Naive thymus-derived CD4-positive, alpha-beta T cell (primary cell): ENCODE measurements around the gene EREG. TPM values are rescaled to one million over a fixed set of nuclear protein-coding genes. Genes with fewer than 3 reads are reported as not detected.

Source experiments
- ATAC-seq: fragments of 150-1000 bp; cut with Tn5 transposase; 2 replicates; pipeline ENCODE4 v1.10.0; 2021; ENCODE audit warnings: mild to moderate bottlenecking, moderate library complexity
- CTCF ChIA-PET: fragments of 350-600 bp; sonication (Branson Sonifier 250); formaldehyde crosslinking; loops from one replicate; lab custom pipeline; 2021; ENCODE audit warnings: antibody characterized with exemption; lab: Charles Lee
- POLR2A ChIA-PET: fragments of 350-600 bp; sonication (Branson Sonifier 250); formaldehyde crosslinking; loops from one replicate; lab custom pipeline; 2021; ENCODE audit warnings: antibody characterized with exemption, inconsistent platforms; lab: Charles Lee
- DNase-seq, 9 donors: peaks; one replicate each; pipeline versions ENCODE4 v3.0.0 to v3.0.0-alpha.2; 2020 to 2022; ENCODE audit warnings: mixed read lengths in 1 of 9
- H3K27ac ChIP-seq: one replicate; pipeline ENCODE4 v1.7.0; 2013; ENCODE audit warnings: mild to moderate bottlenecking, low read depth, low read length, moderate library complexity
- H3K27me3 ChIP-seq, 2 donors: one replicate each; pipeline ENCODE4 v1.7.0; 2013; ENCODE audit warnings: low read length in 2 of 2, mild to moderate bottlenecking in 2 of 2, moderate library complexity in 2 of 2; ENCODE audit not compliant: control insufficient read depth in 2 of 2, insufficient read depth in 2 of 2
- H3K36me3 ChIP-seq, 3 experiments: 1 replicate in 2 of 3; 2 replicates in 1 of 3; pipeline ENCODE4 v1.7.0; 2013; ENCODE audit warnings: low read length in 3 of 3, mild to moderate bottlenecking in 3 of 3, moderate library complexity in 1 of 3; ENCODE audit not compliant: insufficient read depth in 3 of 3, control insufficient read depth in 2 of 3
- H3K4me1 ChIP-seq, 2 donors: one replicate each; pipeline ENCODE4 v1.7.0; 2013; ENCODE audit warnings: low read length in 2 of 2, mild to moderate bottlenecking in 2 of 2, moderate library complexity in 1 of 2; ENCODE audit not compliant: control insufficient read depth in 2 of 2, insufficient read depth in 2 of 2
- H3K4me3 ChIP-seq: 2 replicates; pipeline ENCODE4 v1.7.0; 2013; ENCODE audit warnings: mild to moderate bottlenecking, low read length
- H3K9me3 ChIP-seq, 3 experiments: 1 replicate in 2 of 3; 2 replicates in 1 of 3; pipeline ENCODE4 v1.7.0; 2013; ENCODE audit warnings: low read length in 3 of 3; ENCODE audit not compliant: control insufficient read depth in 2 of 3
- H3K27ac Mint-ChIP-seq, 9 donors: one replicate each; pipeline ENCODE4 v1.8.0; 2020 to 2022; ENCODE audit warnings: mixed read lengths in 9 of 9, mild to moderate bottlenecking in 8 of 9, moderate library complexity in 5 of 9, inconsistent platforms in 2 of 9
- H3K27me3 Mint-ChIP-seq, 5 donors: one replicate each; pipeline ENCODE4 v1.8.0; 2021 to 2022; ENCODE audit warnings: mixed read lengths in 5 of 5, mild to moderate bottlenecking in 1 of 5
- H3K36me3 Mint-ChIP-seq, 5 donors: one replicate each; pipeline ENCODE4 v1.8.0; 2020 to 2022; ENCODE audit warnings: mixed read lengths in 5 of 5, mild to moderate bottlenecking in 3 of 5, inconsistent platforms in 1 of 5
- H3K4me1 Mint-ChIP-seq, 7 donors: one replicate each; pipeline ENCODE4 v1.8.0; 2020 to 2022; ENCODE audit warnings: mixed read lengths in 7 of 7, mild to moderate bottlenecking in 3 of 7, inconsistent platforms in 1 of 7
- H3K4me3 Mint-ChIP-seq, 10 donors: one replicate each; pipeline ENCODE4 v1.8.0; 2020 to 2022; ENCODE audit warnings: mild to moderate bottlenecking in 10 of 10, mixed read lengths in 10 of 10, moderate library complexity in 6 of 10, inconsistent platforms in 2 of 10
- H3K9me3 Mint-ChIP-seq, 11 donors: one replicate each; pipeline ENCODE4 v1.8.0; 2020 to 2022; ENCODE audit warnings: mixed read lengths in 11 of 11, mild to moderate bottlenecking in 4 of 11, inconsistent platforms in 1 of 11, moderate library complexity in 1 of 11
- intact Hi-C, 2 donors: fragments of 100-400 bp; cut with micrococcal nuclease; formaldehyde crosslinking; loops; one replicate each; pipeline ENCODE4 v1.15.1; 2023
- polyA plus RNA-seq, 2 donors: library from polyadenylated mRNA; unstranded; fragments of 300-500 nt; fragmentation: Illumina TruSeq; gene quantifications; one replicate each; pipeline ENCODE4 v1.2.3, GENCODE V29; 2021
- total RNA-seq, 6 experiments: library from RNA in 5 of 6; stranded (reverse) in 5 of 6; gene quantifications; 1 replicate in 5 of 6; 2 replicates in 1 of 6; pipeline ENCODE4 v1.2.3 and lab custom pipeline; 2021 to 2026

The EREG gene
- total and polyA plus RNA-seq, 7 experiments from 2014 or later, result 10.3 to 37.7 TPM; not detected in 5

- ATAC-seq (peak; percentile 82), DNase-seq (peak in 6 of 9 donors; percentile 17 to 35 (median 24))
- Histone ChIP-seq H3K27ac (no peak overlapping the region), H3K4me3 (no peak overlapping the region), H3K9me3 (no peaks in the 10 kb centered on the region), H3K36me3 (no peaks in the 10 kb centered on the region), H3K4me1 (no peaks in the 10 kb centered on the region), H3K27me3 (no peaks in the 10 kb centered on the region)
- Mint-ChIP-seq H3K4me1 (peaks cover 0 to 6% (median 0%) of the 10 kb centered on the region in 7 donors), H3K4me3 (no peak overlapping the region), H3K27me3 (peaks cover 4 to 23% (median 19%) of the 10 kb centered on the region in 5 donors), H3K27ac (no peak overlapping the region), H3K36me3 (peaks cover 0 to 3% (median 0%) of the 10 kb centered on the region in 5 donors), H3K9me3 (no peaks in the 10 kb centered on the region)
- intact Hi-C loops, result loop anchor here (1.0 to 5.0 kb wide), 4 partner anchors 56 to 355 kb away; no protein-coding TSS in a partner anchor
- ChIA-PET CTCF (no interaction called here), POLR2A (interaction anchor here (0.6 kb wide), 1 partner anchor 70 kb away, joined by 3 read pairs; no protein-coding TSS in a partner anchor)
These were observed 44.3 kb upstream of the EREG start for GRCh38 chr4:74320559-74321118.

GRCh38 chr4:74322301-74322700 is 42.6 kb upstream of the EREG start:
- Histone ChIP-seq H3K4me1 (no peaks in the 10 kb centered on the region), H3K36me3 (no peaks in the 10 kb centered on the region), H3K4me3 (no peak overlapping the region), H3K9me3 (no peaks in the 10 kb centered on the region), H3K27ac (no peak overlapping the region), H3K27me3 (no peaks in the 10 kb centered on the region)
- H3K4me1 Mint-ChIP-seq, result peaks cover 0 to 6% (median 0%) of the 10 kb centered on the region in 7 donors
- ChIA-PET CTCF (no interaction called here), POLR2A (no interaction called here)
- intact Hi-C loops, result loop anchor here in 1 of 2 donors (5.0 kb wide), 1 partner anchor 210 kb away; no protein-coding TSS in a partner anchor
- H3K9me3 Mint-ChIP-seq, result no peaks in the 10 kb centered on the region
- no peaks in the 10 kb centered on the region for H3K36me3 Mint-ChIP-seq
- peaks cover 4 to 25% (median 21%) of the 10 kb centered on the region in 5 donors for H3K27me3 Mint-ChIP-seq
- H3K4me3 Mint-ChIP-seq, result no peak overlapping the region
- no peak for ATAC-seq
- no peak overlapping the region for H3K27ac Mint-ChIP-seq
- DNase-seq, result no peak

- ATAC-seq, result no peak
- H3K27ac Mint-ChIP-seq, result no peak overlapping the region
- no peak overlapping the region for H3K4me3 ChIP-seq
- POLR2A ChIA-PET, result no interaction called here
- peaks cover 4 to 34% (median 25%) of the 10 kb centered on the region in 5 donors for H3K27me3 Mint-ChIP-seq
- H3K9me3 ChIP-seq, result no peaks in the 10 kb centered on the region
- H3K36me3 Mint-ChIP-seq, result no peaks in the 10 kb centered on the region
- CTCF ChIA-PET, result no interaction called here
- H3K27me3 ChIP-seq, result no peaks in the 10 kb centered on the region
- intact Hi-C loops, result loop anchor here in 1 of 2 donors (5.0 kb wide), 1 partner anchor 209 kb away; no protein-coding TSS in a partner anchor
- peaks cover 0 to 6% (median 0%) of the 10 kb centered on the region in 7 donors for H3K4me1 Mint-ChIP-seq
- no peak overlapping the region for H3K27ac ChIP-seq
- no peaks in the 10 kb centered on the region for H3K36me3 ChIP-seq
- no peak overlapping the region for H3K4me3 Mint-ChIP-seq
- DNase-seq, result no peak
- no peaks in the 10 kb centered on the region for H3K4me1 ChIP-seq
- H3K9me3 Mint-ChIP-seq, result no peaks in the 10 kb centered on the region
These were observed 41.3 kb upstream of the EREG start for GRCh38 chr4:74323663-74324062.

GRCh38 chr4:74324262-74324661 is 40.7 kb upstream of the EREG start:
- intact Hi-C loops, result loop anchor here in 1 of 2 donors (5.0 kb wide), 1 partner anchor 208 kb away; no protein-coding TSS in a partner anchor
- CTCF ChIA-PET, result interaction anchor here (0.7 kb wide), 1 partner anchor 134 kb away, joined by 3 read pairs; no protein-coding TSS in a partner anchor

GRCh38 chr4:74325886-74326285 is 39.1 kb upstream of the EREG start:
- Mint-ChIP-seq H3K4me1 (peaks cover 0 to 7% (median 0%) of the 10 kb centered on the region in 7 donors), H3K27me3 (peaks cover 9 to 43% (median 30%) of the 10 kb centered on the region in 5 donors), H3K36me3 (no peaks in the 10 kb centered on the region), H3K27ac (no peak overlapping the region), H3K9me3 (no peaks in the 10 kb centered on the region), H3K4me3 (no peak overlapping the region)
- Histone ChIP-seq H3K9me3 (no peaks in the 10 kb centered on the region), H3K27ac (no peak overlapping the region), H3K4me3 (no peak overlapping the region), H3K36me3 (no peaks in the 10 kb centered on the region), H3K27me3 (no peaks in the 10 kb centered on the region), H3K4me1 (no peaks in the 10 kb centered on the region)
- CTCF ChIA-PET, result no interaction called here
- no peak for DNase-seq
- ATAC-seq, result no peak
- intact Hi-C loops, result no loop called here
- POLR2A ChIA-PET, result no interaction called here

More at GRCh38 chr4:74324262-74324661, 40.7 kb upstream of the EREG start:
- Histone ChIP-seq H3K4me3 (no peak overlapping the region), H3K27ac (no peak overlapping the region), H3K27me3 (no peaks in the 10 kb centered on the region), H3K36me3 (no peaks in the 10 kb centered on the region), H3K9me3 (no peaks in the 10 kb centered on the region), H3K4me1 (no peaks in the 10 kb centered on the region)
- POLR2A ChIA-PET, result no interaction called here
- Mint-ChIP-seq H3K27me3 (peaks cover 4 to 40% (median 30%) of the 10 kb centered on the region in 5 donors), H3K9me3 (no peaks in the 10 kb centered on the region), H3K27ac (no peak overlapping the region), H3K36me3 (no peaks in the 10 kb centered on the region), H3K4me3 (no peak overlapping the region), H3K4me1 (peaks cover 0 to 6% (median 0%) of the 10 kb centered on the region in 7 donors)
- ATAC-seq (no peak), DNase-seq (no peak)

GRCh38 chr4:74327762-74328161 is 37.2 kb upstream of the EREG start:
- Histone ChIP-seq H3K27me3 (no peaks in the 10 kb centered on the region), H3K4me3 (no peak overlapping the region), H3K9me3 (no peaks in the 10 kb centered on the region), H3K4me1 (no peaks in the 10 kb centered on the region), H3K27ac (no peak overlapping the region), H3K36me3 (no peaks in the 10 kb centered on the region)
- no peak for DNase-seq
- H3K27me3 Mint-ChIP-seq, result peaks cover 15 to 39% (median 25%) of the 10 kb centered on the region in 5 donors
- no peak for ATAC-seq
- POLR2A ChIA-PET, result no interaction called here
- H3K4me3 Mint-ChIP-seq, result no peak overlapping the region
- H3K36me3 Mint-ChIP-seq, result no peaks in the 10 kb centered on the region
- CTCF ChIA-PET, result no interaction called here
- peaks cover 0 to 5% (median 0%) of the 10 kb centered on the region in 7 donors for H3K4me1 Mint-ChIP-seq
- H3K9me3 Mint-ChIP-seq, result no peaks in the 10 kb centered on the region
- intact Hi-C loops, result no loop called here
- H3K27ac Mint-ChIP-seq, result no peak overlapping the region
